ENCODE results near the gene VAMP2.
A peak's percentile ranks its signal among the peaks of the same experiment; 100 is the strongest.

The VAMP2 gene

DNA sequence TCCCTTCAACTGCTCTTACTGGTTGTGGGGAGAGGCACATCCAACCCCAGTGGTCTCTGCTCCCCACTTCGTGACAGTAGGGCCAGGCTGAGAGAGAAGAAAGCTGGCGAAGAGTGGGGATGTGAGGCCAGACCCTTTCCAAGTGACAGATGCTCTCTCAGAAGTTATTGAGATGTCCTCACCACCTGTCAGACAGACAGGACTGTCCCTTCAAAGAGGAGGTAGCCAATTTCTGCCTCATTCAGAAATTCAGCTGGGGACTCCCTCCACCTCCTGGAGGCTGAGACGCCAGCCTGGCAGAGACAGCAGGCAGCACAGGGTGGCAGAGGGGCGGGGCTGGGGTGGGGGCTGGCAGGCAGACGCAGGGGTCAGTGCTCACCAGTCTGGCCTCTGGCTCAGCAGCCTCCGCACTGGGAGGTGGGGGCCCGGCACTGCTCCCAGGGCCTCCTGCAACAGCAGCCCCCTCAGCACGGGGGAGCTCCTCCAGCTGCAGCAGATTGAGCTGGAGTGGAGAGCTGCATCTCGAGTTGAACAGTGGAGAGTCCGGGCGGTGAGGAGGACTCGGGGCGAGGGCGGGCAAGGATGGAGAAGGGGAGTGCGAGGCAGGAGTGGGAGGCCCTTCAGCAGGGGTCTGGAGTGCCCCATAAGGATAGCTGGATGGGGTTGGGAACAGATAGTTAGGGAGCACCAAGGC is 19.7 kb downstream of the VAMP2 start:
- DNase-seq (ENCODE audit: low spot score): no peak

DNA sequence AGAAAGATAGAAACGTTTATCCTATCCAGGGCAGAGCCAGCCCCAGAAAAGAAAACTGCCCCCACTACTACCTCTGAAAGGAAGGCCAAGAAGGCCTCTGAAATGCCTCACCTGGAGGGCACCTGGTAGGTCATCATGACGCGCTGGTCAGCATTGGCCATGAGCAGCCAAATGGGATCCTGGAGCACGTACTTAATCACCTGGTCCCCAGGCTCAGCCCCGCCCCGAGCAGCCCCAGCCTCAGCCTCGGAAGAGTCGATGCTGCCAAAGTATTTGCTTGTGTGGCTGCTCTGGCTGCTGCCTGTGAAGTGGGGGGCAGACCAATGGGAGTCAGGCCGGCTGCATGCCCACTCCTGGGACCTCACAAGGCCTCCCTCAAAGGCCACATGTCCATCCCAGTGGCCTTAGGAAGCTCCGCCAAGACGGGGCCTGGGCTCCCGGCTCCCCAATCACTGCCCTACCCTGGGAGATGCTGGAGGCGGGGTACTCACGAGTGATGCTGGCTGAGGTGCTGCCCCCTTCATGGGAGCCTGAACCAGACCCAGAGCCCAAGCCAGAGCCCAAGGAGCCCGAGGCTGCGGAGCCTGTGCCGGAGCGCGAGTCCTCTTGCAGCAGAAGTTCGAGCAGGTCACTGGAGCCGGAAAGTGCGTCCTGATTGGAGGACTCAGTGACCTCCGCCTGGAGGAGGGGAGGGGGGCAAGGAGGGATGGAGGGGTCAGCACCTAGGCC is 20.4 kb downstream of the VAMP2 start:
- DNase-seq (ENCODE audit: low spot score): no peak

DNA sequence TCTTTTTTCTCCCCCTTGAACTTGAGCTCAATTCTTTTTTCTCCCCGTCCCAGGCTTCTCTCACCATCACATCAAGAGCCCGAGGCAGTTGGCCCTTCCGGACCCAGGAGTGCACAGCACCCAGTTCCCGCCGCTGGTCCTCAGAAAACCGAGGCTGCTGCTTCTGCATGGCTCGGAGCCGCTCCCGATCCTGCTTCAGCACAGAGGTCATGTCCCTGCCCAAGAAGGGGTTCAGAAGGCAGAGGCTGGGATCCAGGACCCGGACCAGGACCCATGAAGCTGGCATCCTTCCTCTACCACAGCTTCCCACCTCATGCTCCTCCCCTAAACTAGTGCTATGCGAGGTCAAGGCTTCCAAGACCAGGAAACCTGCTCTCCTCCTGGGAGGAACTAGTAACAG is 21.0 kb downstream of the VAMP2 start:
- DNase-seq (ENCODE audit: low spot score): no peak

DNA sequence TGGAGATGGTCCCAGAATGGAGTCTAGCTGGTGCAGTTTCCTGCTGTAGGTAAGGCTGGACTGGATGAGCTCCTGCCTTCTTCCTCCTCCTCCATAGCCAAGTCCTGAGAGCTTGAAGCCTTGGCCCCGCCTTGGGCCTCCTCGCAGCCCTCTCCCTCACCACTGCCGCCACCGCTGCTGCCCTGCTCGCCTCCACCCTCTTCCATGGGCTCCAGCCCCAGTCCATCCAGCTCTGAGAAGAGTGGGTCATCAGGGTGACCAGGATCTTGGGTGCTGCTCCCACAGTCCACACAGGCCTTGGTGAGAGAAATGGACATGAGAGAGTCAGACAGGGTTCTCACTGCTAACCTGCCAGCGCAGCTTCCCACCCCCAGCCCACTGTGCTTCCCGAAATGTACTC is 21.7 kb downstream of the VAMP2 start:
- no peak for DNase-seq (ENCODE audit: low spot score)

DNA sequence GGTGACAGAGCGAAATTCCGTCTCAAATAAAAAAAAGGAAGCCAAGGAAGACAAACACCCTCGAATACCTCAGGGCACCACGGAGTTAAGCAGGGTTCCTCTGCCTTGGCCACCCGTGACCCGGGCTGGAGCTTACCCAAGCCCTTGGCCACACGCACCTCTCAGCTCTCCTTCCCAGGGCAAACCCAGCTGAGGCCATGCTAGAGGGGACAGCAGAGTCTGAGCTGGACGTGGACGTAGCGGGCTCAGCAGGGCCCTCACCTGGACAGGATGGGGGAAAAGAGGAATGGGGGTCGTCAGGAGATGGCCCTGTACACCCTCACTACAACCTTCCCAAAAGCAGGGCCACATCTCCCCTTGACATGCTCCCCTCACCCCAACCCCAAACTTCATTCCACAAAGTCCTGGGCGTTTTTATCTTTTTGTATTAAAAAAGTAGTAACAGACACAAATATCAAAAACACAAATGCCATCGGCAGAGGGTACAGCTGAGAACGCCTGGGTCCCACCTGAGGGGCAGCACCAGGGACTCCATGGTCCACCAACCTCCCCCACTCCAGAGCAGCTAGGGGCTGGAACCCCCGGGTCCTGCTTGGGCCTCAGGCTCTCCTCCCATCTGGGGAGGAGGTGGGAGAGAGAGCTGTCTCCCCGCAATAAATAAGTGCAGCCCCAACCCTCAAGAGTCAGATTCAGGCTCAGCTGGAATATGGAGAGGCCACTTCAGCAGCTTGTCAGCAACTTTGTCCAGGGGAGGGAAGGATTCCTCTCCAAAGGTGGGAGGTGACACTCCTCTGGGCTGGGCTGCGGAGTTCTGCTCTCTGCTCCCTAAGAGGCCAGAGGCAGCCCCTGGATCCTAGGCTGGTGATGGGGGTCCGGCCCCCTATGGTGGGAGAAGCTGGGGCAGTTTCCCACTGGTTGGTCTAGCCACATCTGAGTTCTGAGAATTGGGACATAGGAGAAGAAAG is 22.4 kb downstream of the VAMP2 start:
- DNase-seq (ENCODE audit: low spot score): no peak

DNA sequence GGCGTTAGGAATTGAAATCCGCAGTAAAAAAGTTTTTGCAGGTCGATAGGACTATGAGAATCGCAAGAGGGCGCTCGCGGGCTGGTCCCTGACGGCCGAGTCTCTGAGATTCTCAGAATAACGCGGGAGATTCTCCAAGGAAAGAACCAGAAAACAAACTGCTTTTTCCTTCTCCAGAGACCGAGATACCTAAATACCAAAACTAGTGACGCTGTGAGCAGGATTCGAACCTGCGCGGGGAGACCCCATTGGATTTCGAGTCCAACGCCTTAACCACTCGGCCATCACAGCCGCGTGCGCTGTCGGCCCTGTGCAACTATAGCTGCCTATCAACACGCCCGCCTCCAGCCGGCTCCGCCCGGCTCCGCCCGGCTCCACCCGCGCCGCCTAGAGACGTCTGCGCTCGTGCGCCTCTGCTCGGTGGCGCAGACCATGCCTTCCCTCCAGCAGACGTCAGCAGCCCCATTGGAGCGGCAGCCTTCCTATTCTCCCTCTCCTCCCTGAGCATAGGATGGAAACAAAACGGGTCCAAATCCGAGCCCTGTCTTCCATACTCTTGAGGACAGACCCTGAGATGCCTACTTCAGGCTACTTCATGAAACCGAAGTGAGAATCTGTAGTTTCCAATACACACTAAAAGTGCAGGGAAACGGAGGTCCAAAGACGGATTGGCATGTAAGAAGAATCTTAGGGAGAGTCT is 23.9 kb downstream of the VAMP2 start:
- DNase-seq (ENCODE audit: low spot score): peak; percentile 90

DNA sequence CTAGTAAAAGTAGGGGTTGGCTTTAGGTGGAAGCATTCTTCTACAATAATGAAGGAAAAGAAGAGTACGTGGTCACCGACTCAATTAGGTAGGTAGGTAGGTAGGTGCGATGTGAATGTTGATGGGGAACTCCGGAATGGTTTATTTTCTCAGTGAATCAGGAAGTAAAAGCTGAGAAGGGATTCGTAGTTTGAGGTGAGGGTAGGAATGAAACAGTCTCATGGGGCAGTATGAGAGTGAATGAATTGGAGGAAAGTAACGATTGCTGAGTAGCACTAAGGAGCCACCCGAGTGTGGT is 24.4 kb downstream of the VAMP2 start:
- DNase-seq (ENCODE audit: low spot score): no peak

DNA sequence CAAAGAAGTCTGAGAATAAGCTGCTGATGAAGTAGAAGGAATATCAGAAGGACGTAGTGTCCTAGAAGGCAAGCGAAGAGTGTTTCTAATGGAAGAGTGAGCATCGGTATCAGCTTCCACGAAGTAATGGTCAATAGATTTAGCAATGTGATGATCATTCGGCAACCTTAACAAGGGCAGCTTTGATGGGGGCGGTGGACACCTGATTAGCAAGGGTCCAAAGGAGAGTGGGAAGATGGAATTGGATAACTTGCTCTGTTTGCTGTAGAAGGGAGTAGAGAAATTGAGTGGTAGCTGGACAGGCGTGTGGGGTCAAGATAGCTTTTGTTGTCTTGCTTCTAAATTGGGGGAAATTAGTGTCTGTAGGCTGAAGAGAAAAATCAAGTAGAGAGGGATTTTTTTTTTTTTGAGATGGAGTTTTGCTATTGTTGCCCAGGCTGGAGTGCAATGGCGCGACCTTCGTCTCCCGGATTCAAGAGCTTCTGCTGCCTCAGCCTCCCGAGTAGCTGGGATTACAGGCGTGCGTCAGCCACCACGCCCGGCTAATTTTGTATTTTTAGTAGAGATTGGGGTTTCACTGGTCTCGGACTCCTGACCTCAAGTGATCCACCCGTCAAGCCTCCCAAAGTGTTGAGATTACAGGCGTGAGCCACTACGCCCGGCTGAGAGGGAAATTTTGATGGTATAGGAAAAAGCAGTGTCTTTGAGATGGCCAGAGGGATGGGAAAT is 24.9 kb downstream of the VAMP2 start:
- DNase-seq (ENCODE audit: low spot score): no peak

DNA sequence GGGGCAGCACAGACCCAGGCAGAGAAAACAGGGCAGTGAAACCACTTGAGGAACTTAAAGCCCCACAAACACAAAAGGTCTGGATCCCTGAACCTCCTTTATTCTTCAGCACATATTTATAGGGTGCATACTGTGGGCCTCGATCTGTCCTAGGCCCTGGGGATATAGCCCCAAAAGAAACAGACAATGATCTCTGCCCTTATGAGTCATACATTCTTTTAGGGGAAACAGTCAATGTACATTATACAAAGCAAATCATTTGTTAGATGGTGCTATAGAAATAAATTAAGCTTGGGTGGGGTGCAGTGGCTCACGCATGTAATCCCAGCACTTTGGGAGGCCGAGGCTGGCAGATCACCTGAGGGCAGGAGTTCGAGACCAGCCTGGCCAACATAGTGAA is 28.8 kb downstream of the VAMP2 start:
- no peak for DNase-seq (ENCODE audit: low spot score)

DNA sequence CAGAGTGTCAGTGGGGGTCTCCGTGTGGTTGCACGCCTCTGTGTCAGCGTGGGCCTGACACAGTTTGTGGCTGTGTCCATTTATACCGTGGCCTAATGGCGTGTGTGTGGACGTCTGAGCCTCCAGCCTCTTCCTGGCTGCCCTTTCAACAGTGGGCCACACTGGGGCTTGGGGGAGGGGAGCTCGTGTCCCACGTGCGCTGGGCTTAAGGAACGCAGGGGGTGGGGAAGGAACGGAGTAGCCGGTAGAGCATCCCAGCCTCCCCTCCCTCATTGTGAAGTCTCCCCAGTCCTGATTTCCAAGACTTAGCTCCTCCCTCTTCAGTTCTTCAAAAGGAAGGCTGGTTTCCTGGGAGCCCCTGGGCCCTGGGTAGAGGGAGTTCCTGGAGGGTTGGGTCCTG is 29.3 kb downstream of the VAMP2 start:
- DNase-seq (ENCODE audit: low spot score): no peak

DNA sequence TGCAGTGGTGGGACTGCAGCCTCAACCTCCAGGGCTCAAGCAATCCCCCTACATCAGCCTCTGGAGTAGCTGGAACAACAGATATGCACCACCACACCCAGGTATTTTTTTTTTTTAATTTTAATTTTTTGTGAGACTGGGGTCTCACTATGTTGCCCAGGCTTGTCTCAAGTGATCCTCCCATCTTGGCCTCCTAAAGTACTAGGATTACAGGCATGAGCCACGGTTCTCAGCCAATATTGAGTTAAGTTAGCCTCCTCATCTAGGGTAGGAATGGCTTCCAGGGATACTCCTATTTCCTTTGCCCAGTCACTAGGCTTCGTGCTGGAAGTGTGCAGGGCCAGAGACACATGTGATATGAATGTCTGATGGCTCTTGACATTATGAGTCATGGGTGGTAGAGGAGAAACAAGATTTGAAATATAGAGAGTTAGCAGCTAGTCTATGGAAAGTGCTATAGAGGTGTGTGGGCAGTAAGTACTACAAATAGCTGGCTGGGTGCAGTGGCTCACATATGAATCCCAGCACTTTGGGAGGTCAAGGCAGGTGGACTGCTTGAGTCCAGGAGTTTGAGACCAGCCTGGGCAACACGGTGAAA is 30.8 kb downstream of the VAMP2 start:
- DNase-seq (ENCODE audit: low spot score): no peak

DNA sequence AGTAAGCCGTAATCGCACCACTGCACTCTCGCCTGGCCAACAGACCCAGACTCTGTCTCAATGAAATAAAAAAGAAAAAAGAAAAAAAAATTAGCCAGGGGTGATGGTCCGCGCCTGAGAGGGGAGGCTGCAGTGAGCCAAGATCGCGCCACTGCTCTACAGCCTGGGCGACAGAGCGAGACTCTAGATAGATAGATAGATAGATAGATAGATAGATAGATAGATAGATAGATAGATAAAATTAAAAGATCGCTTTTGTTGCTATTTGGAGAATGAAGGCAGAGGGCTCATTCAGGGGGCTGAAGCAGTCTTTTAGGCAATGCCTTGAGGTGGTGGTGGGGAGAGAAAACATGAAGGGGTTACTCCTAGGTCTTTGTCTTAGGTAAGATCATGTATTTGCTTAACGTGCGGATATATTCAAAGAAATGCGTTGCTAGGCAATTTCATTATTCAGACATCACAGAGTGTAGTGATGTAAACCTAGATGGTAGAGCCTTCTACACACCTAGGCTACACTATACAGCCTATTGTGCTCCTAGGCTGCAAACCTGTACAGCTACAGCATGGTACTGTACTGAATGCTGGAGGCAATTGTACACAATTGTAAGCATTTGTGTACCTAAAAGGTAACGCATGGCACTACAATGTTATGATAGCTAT is 34.5 kb downstream of the VAMP2 start:
- DNase-seq (ENCODE audit: low spot score): no peak

DNA sequence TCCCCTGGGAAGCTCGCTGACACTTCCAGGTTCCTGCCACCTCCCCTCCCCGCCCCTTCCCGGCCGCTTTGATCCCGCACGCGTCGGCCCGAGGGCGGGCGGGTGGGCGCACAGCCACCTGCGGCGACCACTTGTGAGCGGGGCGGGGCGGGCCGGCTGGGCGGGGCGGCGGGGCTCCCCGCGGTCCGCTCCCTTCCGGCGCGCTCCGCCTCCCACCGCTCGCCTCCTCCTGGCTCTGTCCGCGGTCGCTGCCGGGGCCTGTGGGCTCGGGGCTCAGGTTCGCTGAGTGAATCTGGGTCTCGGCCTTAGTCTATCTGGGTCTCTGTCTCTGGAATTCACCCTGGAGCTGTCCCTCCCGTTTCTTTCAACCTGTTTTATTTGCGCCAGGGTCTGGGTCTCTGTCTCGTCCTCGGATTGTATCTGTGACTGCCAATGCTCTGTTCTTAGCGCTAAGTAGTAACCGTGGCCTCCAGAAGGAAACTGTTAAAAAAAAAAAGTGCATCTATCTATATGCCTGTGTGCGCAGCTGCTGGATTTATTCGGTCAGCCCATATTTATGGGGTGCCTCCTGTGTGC is 36.2 kb downstream of the VAMP2 start:
- peak; percentile 36 for DNase-seq (ENCODE audit: low spot score)

DNA sequence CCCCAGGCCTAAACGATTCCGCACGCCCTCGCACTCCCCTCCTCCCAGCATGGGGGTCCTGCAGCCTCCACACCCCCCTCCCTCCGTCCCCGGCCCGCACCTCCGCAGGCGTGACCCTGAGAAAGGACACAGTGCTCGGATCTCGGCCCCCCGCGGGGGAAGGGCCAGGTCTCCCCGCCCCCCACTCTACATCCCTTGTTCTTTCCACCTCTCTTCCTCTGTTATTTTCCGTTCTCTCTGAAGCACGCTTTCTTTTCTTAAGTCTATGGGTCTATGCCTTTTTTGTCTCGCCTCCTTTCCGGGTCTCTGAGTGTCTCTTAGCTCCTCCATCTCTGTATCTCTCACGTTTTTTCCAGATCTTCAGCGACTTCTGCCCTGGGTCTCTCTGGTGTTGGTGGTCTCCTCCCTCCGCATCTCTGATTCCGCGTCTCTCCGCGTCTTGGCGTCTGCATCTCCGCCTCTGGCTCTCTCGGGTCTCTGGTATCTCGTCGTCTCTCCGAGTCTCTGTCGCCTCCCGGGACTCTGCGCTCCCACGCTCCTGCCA is 36.7 kb downstream of the VAMP2 start:
- no peak for DNase-seq (ENCODE audit: low spot score)

DNA sequence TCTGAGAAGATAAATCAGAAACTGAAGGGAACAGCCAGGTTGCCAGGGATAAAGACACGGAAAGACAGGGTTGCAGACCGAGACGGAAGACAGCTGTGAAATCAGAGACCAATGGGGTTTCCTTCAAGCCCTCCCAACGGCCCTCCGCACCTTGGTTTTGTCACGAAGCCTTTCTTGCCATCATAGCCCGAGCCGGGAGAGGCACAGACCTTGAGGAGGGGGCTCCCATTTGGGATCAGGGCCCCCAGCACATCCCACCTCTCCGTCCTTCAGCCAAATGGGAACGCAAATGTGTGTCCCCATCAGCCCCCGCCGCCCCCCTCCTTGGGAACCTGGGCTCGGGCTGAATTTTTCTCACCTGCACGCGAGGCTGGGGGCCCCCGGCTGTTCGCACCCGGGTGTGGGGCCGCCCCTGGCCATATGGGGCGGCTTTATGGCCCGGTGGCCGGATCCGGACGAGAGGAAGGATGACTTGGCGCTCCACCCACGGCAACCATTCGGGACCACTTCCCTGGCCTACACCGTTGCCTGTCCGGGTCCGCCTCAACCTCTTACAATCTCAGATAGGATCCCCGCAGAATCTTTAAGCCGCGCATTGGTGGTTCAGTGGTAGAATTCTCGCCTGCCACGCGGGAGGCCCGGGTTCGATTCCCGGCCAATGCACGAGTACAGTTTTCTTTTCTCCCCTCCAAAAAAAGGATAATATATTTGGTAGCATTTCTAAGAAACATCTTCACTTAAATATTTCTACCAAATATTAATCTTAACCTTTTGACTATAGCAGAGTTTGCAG is 37.4 kb downstream of the VAMP2 start:
- peak; percentile 75 for DNase-seq (ENCODE audit: low spot score)

DNA sequence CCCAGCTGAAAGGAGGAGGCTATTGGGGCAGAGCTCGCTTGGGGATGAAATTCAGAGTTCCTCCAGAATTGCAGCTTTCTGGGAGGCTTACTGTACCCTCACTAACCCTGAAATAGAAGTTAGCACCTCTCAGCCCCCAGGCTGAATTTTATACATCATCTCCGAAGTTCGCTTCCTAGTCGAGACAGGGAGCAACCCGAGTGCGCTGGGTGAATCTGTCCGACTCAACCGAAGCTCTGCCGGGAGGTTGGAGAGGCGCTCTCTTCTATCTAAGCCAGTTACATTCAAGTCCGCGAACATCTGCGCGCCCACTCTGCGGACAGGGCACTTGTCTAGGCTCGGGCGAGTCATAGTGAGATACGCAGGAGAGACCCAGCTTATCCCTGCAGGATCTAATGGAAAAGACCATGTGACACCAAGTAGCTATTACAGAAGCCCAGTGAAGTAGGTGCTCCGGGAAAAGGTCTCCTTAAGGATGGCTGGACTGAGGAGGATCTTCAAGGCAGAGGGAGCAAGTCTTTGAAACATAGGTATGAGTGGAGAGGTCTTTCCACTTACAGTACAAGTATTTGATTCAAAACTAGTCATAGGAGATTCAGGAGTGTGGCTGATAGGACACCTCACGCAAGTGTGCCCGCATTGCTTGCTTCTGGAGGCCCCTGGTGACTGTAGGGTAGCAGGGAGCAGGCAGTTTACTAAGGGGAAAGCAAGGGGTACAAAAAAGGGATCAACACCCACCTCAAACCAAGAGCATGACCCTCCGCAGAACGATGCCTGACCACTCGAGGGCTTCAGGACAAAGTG is 38.2 kb downstream of the VAMP2 start:
- peak; percentile 43 for DNase-seq (ENCODE audit: low spot score)

DNA sequence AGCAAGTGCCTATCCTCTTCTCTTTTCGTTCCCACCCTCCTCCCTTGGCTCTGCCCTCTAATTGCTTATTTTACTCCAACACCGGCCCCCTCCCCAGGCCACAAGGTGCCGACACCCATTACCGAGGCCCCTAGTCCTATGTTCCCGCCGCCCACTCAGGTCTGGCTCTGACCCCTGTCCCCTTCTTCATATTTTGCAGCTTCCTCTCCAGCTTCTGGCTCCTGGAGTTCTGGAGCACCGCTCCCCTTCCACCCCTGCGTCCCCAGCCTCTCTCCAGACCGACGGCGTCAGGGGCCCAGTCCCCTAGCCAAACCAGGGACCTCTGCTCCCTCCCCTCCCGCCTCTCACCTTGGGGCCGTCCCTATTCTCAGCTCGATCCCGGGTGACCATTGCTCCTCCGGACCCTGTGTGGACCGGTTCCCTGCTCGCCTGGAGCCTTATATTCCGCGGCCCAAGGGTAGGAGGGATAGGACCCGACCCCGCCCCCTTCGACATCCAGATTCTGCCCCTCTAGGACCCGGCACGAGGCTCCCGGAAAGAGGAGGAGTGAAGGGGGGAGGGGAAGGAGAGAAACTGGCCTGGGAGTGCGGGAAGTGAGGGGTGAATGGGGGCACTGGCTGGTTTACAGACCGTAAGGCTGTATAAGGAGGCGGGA is 38.9 kb downstream of the VAMP2 start, which contains the start of gene HES7:
Gene HES7, minus strand, starts transcription at position 412 of the 655 bp plus-strand sequence. Its CDS starts 22 bp downstream, at position 390.
- DNase-seq (ENCODE audit: low spot score): no peak

All from Ammon's horn (tissue), 1 donor.